ENCODE data around the gene RECK. TPM values are rescaled to one million over a fixed set of nuclear protein-coding genes. Genes with fewer than 3 reads are reported as not detected.

The RECK gene
- total RNA-seq, 1 experiment from 2014 or later = 10.3 TPM

DNA sequence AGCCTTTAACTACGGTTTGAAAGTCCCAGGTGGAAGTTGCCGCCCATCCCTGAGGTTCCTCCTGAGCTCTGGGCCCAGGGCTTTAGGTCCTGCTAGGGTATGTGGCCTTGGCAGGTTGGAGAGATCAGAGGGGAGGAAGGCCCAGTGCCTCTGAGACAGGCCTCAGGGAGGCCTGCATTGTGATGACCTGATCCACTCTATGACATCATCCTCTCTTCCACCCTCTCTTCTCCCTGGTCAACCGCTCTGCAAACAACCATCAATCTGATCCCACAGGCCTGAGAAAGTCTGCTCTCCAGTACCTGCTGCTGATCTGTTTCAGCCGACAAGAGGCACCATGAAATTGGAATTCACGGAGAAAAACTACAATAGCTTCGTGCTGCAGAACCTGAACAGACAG is 132.5 kb downstream of the RECK start, which contains the start of gene CCIN:
Gene CCIN, plus strand, starts transcription at position 223 of the 400 bp plus-strand sequence. Its CDS starts 115 bp downstream, at position 338.
- Histone ChIP-seq H4K20me1 (ENCODE audit: control insufficient read depth, insufficient read depth, insufficient read length) (no peaks in the 10 kb centered on the region), H3K14ac (ENCODE audit: insufficient read depth, low read length) (no peak within 1 kb of the TSS), H4K8ac (replicated peaks; ENCODE audit: insufficient read length, low read depth, low read length) (no peak within 1 kb of the TSS), H2AFZ (ENCODE audit: low read length) (no peak within 1 kb of the TSS), H3K9ac (ENCODE audit: extremely low read depth, insufficient read length, low read length) (no peak within 1 kb of the TSS), H2BK12ac (ENCODE audit: insufficient read length, low read depth, low read length) (no peak within 1 kb of the TSS), H2BK5ac (ENCODE audit: insufficient read length, low read length) (no peak within 1 kb of the TSS), H3K79me2 (ENCODE audit: insufficient read depth, low read length) (no peaks in the 10 kb centered on the region), H3K9me3 (ENCODE audit: control insufficient read depth, low read depth, low read length) (no peaks in the 10 kb centered on the region), H4K91ac (ENCODE audit: insufficient read length, low read depth, low read length) (no peak within 1 kb of the TSS), H3K56ac (ENCODE audit: insufficient read length, low read depth, low read length) (no peak within 1 kb of the TSS), H2AK5ac (ENCODE audit: insufficient read length, low read length) (no peak within 1 kb of the TSS), H3K18ac (ENCODE audit: insufficient read length, low read depth, low read length) (no peak within 1 kb of the TSS), H3K23me2 (ENCODE audit: insufficient read length, low read depth, low read length, poor library complexity, severe bottlenecking) (no peaks in the 10 kb centered on the region), H3K4me2 (ENCODE audit: insufficient read depth, insufficient read length, low read length) (no peak within 1 kb of the TSS), H3K79me1 (ENCODE audit: insufficient read depth, low read depth, low read length, poor library complexity, severe bottlenecking) (no peaks in the 10 kb centered on the region), H2BK20ac (ENCODE audit: low read depth, low read length, poor library complexity, severe bottlenecking) (no peak within 1 kb of the TSS), H3K4ac (ENCODE audit: low read depth, low read length) (no peak within 1 kb of the TSS), H3K27ac (ENCODE audit: insufficient read length, low read depth, low read length) (no peak within 1 kb of the TSS), H2BK15ac (ENCODE audit: low read depth, low read length) (no peak within 1 kb of the TSS), H4K5ac (ENCODE audit: insufficient read length, low read depth, low read length) (no peak within 1 kb of the TSS), H3K27me3 (ENCODE audit: insufficient read depth, low read length) (no peaks in the 10 kb centered on the region), H3K23ac (ENCODE audit: insufficient read length, low read depth, low read length) (no peak within 1 kb of the TSS), H3K4me1 (ENCODE audit: insufficient read depth, low read length) (no peaks in the 10 kb centered on the region), H3T11ph (ENCODE audit: low read length) (no peak within 1 kb of the TSS), H2BK120ac (ENCODE audit: low read depth, low read length, poor library complexity, severe bottlenecking) (no peak within 1 kb of the TSS)
- no CpG with 5 or more reads among the region's 6 CpGs for WGBS (ENCODE audit: extremely low coverage, insufficient read length, low lambda C conversion rate)
- Mint-ChIP-seq H3K27me3 (ENCODE audit: low read depth) (peaks cover 28% of the 10 kb centered on the region), H3K27ac (no peak within 1 kb of the TSS), H3K9me3 (no peaks in the 10 kb centered on the region), H3K36me3 (ENCODE audit: insufficient read depth in 1 of 3, low read depth in 3 of 3) (no peaks in the 10 kb centered on the region), H3K4me3 (no peak within 1 kb of the TSS), H3K4me1 (peaks cover 9 to 16% of the 10 kb centered on the region in 2 experiments)
- TF ChIP-seq, protein P1, sequence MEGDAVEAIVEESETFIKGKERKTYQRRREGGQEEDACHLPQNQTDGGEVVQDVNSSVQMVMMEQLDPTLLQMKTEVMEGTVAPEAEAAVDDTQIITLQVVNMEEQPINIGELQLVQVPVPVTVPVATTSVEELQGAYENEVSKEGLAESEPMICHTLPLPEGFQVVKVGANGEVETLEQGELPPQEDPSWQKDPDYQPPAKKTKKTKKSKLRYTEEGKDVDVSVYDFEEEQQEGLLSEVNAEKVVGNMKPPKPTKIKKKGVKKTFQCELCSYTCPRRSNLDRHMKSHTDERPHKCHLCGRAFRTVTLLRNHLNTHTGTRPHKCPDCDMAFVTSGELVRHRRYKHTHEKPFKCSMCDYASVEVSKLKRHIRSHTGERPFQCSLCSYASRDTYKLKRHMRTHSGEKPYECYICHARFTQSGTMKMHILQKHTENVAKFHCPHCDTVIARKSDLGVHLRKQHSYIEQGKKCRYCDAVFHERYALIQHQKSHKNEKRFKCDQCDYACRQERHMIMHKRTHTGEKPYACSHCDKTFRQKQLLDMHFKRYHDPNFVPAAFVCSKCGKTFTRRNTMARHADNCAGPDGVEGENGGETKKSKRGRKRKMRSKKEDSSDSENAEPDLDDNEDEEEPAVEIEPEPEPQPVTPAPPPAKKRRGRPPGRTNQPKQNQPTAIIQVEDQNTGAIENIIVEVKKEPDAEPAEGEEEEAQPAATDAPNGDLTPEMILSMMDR (conservative IDR thresholded peaks at IDR 0.05) = no peak
- no peak for DNase-seq

Measured in H9 (cell line).